Effector CD8-positive, alpha-beta T cell (primary cell): Measurements from ENCODE around the gene ADAMTS2.

Experiments
- DNase-seq: peaks from one replicate; lab custom pipeline; 2025; lab: John Stamatoyannopoulos, UW

ADAMTS2 gene

GRCh38 chr5:179311091-179311470 is 34.2 kb downstream of the ADAMTS2 start:
- no peak for DNase-seq

GRCh38 chr5:179310439-179311090 is 34.7 kb downstream of the ADAMTS2 start:
- no peak for DNase-seq

DNA sequence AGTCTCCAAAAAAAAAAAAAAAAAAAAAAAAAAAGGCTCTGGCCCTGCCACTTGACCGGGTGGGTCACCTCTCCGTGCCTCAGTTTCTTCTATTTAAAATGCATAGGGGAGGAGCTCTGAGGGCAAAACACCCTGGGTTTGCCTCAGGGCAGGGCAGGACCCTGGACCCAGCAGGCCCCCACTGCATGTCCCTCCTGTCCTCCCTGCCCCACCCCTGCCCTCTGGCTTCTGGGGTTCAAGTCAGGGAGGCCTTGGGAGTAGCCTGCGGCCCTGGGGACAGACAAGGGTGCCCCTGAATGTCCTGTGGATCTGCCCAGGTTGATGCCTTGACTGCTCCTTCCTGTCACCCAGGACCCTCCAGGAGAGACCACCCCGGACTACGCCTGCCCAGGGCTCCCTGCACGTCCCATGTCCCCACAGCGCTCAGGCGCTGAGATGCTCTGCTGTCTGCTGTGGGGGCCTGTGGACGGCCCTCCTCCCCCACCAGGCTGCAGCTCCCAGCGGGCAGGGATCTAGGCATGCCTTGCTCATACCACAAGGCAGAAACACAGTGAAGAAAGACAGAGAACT is 35.4 kb downstream of the ADAMTS2 start:
- no peak for DNase-seq

DNA sequence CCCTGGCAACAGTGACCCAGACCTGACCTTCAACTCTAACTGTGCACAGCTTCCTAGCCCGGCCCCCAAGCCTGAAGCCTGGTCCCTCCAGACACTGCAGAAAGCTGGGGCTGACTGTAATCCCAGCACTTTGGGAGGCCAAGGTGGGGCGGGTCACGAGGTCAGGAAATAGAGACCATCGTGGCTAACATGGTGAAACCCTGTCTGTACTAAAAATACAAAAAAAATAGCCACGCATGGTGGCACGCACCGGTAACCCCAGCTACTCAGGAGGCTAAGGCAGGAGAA is 35.9 kb downstream of the ADAMTS2 start:
- no peak for DNase-seq

DNA sequence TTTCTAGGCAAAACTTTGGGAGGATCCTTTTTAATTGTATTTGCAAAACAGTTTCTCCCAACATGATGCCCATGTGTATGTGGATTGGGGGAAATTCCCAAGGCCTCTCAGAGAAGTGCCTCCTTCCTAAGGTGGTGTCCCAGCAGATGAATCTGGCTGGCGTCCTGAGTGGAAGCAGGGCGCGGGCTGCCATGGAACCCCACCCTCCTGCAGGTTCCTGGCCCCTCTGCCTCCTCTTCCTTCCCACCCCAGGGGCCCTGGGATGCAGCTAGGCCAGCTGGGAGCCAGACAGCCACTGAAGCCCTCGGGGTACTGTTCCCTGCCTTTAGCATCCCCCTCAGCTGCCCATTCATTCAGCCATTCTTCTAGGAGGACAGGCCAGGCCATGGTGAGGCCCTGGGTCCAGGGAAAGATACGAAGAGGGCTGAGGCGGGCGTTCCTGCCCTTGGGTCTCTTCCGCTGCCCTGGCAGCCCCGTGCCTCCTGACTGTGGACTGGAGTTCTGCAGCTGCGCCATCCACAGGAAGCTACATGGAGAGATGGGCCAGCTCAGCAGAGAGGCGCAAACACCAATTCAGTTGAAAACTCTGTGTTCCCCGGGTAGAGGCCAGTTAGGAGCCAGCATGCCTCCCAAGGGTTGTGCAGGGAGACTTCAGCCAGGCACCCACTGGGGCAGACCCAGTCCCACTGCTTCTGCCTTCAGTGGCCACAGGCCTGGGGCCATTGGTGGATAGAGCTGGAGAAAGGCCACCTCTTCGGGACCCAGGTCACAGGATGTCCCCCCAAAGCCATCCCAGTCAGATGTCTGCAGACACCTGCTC is 36.5 kb downstream of the ADAMTS2 start:
- DNase-seq: no peak

DNA sequence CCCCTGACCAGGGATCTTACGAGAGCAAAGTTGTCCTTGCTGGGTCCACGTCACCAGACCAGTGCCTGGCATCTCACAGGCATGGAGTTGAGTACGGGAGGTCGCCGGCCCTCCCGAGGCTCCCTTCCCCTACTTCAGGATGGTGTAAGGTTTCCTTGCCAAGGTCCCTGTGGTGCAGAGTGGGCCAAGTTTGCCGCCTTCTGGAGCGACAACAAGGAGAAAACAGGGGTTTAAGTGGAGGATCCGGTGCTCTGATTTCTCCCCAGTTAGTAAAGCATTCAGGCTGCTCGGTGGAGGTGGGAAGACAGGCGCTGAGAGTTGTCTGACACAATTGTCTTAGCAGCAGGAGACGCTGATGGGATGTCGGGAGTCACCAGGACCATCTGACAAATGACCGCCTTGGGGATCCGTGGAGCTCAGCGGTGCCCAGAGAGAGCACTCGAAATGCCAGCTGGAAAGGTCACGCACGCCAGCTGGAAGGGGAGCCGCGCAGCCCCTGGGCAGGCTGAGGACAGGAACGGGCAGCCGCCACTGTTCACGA is 37.3 kb downstream of the ADAMTS2 start:
- no peak for DNase-seq

- DNase-seq: no peak
Observed at GRCh38 chr5:179307013-179307800, 38.1 kb downstream of the ADAMTS2 start.

DNA sequence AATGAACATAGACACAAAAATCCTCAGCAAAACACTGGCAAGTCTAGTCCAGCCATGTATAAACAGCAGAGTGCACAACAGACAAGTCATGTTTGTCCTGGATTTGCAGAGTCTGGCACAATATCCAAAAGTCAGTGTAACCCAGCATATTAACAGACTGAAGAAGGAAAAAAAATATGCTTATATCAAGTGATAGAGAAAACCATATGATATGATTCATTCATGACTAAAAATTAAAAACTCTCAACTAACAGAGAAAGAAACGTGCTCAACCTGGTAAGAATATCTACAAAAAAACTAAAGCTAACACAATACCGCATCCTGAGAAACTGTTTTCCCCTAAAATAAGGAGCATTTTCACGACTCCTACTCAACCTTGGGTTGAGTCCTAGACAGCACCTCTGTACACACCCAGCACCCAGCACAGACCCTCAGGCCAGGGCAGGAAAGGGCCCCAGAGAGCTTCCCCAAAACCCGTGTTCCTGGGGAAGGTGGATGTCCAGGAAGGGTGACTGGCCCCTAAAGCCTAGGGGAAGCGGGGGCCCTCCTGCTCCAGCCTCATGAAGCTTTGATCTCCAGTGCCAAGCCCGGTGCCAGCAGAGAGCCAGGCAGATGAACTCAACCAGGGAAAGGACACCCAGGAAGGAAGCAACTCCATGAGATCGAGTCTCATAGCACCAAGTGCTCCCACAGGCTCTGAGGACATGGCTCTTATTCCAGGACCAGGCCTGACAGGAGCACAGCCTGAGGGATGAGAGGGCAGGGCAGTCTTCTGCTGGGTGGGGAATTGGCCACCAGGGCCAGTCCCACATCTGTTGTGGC is 38.9 kb downstream of the ADAMTS2 start:
- no peak for DNase-seq

GRCh38 chr5:179304871-179305270 is 40.4 kb downstream of the ADAMTS2 start:
- DNase-seq: no peak

DNA sequence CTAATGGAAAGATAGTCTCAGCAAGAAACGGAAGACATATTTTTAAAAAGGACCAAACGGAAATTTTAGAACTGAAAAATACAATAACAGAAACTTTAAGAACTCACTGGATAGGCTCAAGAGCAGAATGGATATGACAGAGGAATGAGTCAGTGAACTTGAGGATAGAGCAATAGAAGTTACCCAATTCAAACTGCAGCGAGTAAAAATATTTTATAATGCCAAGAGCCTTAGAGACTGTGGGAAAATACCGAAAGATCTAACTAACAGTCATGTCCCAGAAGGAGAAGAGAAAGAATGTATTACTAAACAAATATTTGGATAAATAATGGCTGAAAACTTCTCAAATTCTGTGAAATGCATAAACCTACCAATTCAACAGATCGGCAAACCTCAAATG is 40.8 kb downstream of the ADAMTS2 start:
- DNase-seq: no peak

DNA sequence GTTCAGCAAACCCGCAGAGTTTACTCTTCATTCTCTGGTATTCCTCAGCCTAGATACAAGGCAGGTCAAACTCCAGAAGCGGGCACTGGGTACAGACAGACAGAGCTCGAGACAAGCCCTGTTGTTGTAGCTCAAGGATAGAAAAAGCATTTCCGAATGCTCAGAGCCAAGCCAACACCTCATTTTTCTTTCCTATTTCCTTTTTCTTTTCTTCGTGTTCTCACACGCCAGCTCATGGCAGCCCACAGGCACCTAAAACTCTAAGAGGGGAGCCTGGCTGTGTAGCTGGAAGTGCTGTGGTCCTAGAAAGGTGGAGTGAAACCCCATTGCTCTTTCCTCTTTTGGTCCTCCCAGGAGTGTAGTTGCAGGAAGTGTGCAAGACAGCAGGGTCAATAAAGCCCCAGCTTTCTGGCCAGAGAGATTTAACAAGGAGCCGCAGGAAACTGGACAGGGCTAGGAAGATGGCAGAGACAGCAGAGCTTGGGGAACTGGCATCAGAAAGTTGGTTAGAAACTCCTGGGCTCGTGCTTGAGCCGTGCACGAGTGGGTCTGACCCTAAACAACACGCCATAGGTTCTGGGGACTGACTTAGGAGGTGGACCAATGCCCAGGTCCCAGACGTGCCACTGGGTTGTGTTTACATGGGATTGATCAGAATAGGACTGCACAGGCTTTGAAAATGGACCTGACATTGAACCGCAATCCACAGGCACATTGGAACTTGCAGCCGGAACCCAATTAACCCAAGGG is 41.6 kb downstream of the ADAMTS2 start:
- DNase-seq: no peak

DNA sequence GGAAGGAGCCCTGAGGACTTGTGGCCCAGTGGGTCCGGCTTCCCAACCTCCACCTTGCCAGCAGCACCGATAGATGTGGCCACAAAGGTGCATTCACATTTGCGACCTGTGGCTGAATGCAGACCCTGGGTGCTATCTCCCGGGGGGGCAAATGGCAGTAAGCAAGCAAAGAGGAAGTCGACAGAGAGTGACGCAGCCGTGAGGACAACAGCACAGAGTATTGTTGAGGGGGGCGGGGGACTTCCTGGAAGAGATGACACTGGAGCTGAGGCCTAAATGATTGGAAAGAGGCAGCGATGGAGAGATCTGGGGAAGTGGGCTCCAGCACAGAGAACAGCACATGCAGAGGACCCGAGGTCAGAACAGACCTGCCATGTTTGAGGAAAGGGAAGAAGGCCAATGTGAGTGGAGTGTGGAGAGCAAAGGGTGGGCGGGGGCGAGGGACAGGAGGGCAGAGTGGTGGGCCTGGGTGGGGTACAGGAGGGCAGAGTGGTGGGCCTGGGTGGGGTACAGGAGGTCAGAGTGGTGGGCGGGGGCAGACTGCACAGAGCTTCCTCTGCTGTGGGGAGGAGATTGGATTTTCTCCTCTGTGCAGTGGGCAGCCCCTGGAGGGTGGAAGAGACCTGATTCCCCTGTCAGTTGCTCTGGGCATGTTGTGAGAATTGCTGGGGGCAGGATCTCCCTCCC is 42.6 kb downstream of the ADAMTS2 start:
- no peak for DNase-seq

- no peak for DNase-seq
Observed at GRCh38 chr5:179301796-179302195, 43.5 kb downstream of the ADAMTS2 start.

GRCh38 chr5:179301376-179301775 is 43.9 kb downstream of the ADAMTS2 start:
- DNase-seq: no peak

- DNase-seq: no peak
Observed at GRCh38 chr5:179300581-179301180, 44.6 kb downstream of the ADAMTS2 start.

GRCh38 chr5:179298181-179298993 is 46.9 kb downstream of the ADAMTS2 start:
- DNase-seq: no peak

GRCh38 chr5:179297486-179298180 is 47.6 kb downstream of the ADAMTS2 start:
- no peak for DNase-seq

GRCh38 chr5:179297026-179297425 is 48.2 kb downstream of the ADAMTS2 start:
- DNase-seq: no peak
